GM11168 (cell line): ENCODE measurements around the gene ZC3H10.
"Not testable (repeated sequence)": the region's sequence is repeated elsewhere in the genome, so short reads cannot be mapped to it uniquely, and the experiment has no call there.

Experiments
- in situ Hi-C: fragments of 300-500 bp; cut with MboI; formaldehyde crosslinking; loops from one replicate; pipeline ENCODE4 v1.12.0; 2022; ENCODE audit warnings: low sequenced_read_pairs; ENCODE audit not compliant: unreplicated experiment

ZC3H10 gene

DNA sequence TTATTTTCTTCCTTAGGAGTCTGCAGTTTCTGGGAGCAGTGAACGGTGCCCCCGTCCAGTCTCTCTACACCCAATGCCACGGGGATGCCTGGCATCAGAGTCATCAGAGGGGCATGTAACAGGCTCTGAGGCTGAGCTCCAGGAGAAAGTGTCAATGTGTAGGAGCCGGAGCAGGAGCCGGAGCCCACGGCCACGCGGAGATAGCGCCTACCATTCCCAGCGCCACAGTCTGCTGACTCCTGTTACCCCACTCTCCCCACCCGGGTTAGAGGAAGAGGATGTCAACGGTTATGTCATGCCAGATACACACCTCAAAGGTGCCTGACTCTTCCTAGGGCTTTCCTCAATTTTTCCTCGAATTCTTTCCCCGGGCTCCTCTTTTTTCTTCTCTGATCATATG is 17.0 kb upstream of the ZC3H10 start:
- in situ Hi-C loops, result no loop called here

DNA sequence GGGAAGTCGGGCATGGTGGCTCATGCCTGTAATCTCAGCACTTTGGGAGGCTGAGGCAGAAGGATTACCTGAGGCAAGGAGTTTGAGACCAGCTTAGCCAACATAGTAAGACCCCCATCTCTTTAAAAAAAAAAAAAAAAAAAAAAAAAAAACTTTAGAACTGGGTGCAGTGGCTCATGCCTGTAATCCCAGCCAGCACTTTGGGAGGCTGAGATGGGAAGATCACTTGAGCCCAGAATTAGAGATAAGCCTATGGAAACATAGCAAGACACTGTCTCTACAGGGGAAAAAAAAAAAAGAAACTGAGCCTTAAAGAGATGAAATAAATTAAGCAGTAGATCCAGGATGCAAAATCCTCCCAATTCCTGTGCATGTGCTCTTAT is 15.4 kb upstream of the ZC3H10 start:
- in situ Hi-C loops, result no loop called here

DNA sequence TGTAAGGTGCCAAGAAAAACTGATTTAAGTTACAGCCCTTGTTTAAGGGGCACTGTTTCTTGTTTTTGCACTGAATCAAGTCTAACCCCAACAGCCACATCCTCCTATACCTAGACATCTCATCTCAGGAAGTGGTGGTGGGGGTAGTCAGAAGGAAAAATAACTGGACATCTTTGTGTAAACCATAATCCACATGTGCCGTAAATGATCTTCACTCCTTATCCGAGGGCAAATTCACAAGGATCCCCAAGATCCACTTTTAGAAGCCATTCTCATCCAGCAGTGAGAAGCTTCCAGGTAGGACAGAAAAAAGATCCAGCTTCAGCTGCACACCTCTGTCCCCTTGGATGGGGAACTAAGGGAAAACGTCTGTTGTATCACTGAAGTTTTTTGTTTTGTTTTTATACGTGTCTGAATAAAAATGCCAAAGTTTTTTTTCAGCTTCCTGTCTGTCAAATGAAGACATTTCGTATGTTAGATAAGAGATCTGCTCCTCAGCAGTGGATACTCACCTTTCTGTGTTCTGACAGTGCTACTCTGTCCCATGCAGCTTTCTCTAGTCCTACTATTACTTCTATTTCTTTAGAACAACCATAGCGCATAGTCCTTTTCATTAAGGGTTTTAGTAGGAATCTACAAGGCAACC is 14.9 kb upstream of the ZC3H10 start:
- in situ Hi-C loops, result no loop called here

DNA sequence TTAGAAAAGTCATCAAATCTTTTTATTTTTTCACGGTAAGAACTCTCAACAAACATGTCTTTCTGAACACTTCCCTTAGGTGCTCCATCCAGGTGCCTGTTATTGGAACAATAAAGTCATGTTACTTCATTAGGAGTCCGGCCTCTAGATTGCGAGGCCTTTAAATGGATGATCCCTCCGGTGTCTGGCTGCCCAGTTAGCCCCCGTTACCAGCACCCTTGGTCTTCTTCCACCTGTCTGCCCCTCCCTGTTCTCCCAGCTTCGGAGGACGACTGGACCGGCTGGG is 14.3 kb upstream of the ZC3H10 start:
- in situ Hi-C loops, result no loop called here

DNA sequence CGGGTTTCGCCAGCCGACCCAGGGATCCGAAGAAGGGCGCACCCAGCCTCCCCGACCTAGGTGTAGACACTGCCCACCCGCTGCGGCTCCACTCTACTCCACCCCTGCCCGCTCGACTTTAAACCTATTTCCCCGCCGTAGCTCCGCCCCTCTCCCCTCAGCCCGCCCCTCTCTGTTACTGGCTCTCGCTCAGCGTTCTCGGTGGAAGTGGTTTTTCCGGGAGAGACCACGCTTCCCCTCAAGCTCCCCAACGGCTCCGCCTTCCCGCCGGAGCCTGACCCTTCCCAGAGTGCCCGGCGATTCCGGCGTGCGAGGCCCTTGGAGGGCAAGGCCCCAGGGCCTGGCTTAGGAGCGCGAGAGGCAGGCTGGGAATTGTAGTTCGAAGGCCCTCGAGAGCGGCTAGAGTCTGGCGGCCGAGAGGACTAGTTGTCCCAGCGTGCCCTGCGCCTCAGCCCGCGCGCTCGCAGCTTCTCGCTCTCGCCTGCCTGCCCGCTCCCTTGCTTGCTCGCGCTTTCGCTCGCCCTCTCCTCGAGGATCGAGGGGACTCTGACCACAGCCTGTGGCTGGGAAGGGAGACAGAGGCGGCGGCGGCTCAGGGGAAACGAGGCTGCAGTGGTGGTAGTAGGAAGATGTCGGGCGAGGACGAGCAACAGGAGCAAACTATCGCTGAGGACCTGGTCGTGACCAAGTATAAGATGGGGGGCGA is 13.8 kb upstream of the ZC3H10 start, which contains the start of gene PA2G4:
Gene PA2G4, plus strand, starts transcription at position 451 of the 706 bp plus-strand sequence. Its CDS starts 179 bp downstream, at position 630.
- in situ Hi-C loops, result no loop called here

DNA sequence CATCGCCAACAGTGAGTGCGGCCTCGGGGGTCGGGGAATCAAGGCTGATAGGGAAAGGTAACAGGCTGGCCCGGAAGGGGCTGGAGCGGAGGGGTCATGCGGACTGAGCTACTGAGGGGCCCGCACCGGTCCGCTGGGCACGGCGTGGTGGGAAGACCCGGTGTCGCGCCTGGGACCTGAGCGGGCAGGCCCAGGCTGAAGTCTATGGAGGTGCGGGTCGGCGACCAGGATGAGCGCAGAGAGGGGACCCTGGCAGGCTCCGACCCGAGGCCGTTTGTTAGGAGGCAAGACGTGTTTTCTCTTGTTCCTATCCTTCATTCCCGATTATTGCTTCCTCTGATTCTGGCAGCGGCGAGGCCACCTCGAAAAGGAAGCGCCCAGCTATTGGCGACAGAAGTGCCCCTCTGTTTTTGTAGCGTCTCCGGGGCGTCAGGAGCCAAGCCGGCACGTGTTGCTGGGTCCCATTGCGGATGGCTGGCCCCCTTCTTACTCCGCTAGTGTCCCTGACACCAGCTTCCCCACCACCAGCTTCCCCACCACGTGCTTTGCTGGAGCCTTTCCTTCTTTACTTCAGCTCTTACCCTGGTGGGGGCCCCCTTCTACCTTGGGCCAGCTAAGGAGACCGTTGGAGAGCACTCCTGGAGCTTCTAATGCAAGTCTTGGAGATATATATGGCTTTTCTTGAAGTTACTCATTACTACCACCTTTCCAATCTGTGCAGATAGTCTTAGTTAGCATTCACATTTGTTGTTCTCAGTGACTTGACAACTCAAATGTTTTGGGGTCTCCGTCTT is 13.1 kb upstream of the ZC3H10 start:
- in situ Hi-C loops, result no loop called here

DNA sequence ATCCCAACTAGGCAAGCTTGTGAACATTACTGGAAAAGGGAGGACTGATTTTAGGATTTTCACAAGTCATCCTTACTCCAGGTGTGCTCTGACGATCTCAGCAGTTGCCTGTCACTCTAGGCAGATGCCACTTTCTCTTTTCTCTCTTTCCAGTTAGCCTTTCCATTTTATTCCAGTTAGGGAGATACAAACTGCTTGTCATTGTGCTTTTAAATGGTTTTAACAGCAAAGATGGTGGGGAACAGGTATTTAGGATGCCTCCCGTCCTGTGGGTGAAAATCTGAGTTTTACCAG is 12.5 kb upstream of the ZC3H10 start:
- in situ Hi-C loops, result no loop called here

DNA sequence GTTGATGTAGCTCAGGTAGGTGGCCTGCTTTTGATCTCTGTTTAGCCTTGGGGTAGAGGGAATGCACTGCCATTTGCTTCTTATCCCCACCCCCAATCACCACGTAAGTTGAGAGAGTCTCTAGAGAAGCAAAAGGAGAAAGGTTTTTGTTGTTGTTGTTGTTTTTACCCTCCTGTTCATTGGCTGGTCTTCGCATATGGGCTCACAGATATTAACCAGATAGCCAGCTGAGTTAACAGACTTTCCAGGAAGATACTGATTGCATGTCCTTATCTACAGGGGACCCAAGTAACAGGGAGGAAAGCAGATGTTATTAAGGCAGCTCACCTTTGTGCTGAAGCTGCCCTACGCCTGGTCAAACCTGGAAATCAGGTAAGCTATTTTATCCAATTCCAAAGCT is 10.8 kb upstream of the ZC3H10 start:
- in situ Hi-C loops, result no loop called here

DNA sequence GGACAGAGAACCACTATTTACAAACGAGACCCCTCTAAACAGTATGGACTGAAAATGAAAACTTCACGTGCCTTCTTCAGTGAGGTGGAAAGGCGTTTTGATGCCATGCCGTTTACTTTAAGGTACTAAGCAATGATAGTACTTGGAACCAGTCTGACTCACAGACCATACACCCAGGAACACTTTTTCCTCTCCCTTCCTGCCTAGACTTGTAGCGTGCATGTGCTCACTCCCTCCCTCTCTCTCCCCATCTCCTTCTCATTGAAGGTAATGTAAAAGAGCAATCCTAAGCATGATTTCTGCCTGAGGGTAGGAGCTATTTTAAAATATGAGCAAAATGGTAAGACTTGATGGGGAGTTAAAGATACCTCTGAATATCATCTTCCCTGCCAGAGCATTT is 7.5 kb upstream of the ZC3H10 start:
- in situ Hi-C loops, result no loop called here

DNA sequence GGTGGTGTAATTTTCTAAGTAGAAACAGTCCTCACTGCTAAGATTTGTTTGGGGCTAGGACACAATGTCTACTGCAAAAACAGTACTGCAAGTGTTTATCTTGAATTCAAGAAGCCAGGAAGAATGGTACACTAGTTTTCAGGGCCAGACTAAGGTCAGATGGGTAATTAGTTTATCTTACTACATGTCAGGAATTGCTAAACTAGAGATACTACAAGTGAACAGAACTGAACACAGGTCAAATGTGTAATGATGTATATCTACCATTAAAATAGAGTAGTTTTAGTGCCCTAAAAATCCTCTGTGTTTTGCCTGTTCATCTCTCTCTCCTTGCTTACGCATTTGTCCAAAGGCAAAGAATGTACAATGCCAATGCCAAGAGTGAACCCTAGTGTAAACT is 4.0 kb upstream of the ZC3H10 start:
- in situ Hi-C loops, result no loop called here

DNA sequence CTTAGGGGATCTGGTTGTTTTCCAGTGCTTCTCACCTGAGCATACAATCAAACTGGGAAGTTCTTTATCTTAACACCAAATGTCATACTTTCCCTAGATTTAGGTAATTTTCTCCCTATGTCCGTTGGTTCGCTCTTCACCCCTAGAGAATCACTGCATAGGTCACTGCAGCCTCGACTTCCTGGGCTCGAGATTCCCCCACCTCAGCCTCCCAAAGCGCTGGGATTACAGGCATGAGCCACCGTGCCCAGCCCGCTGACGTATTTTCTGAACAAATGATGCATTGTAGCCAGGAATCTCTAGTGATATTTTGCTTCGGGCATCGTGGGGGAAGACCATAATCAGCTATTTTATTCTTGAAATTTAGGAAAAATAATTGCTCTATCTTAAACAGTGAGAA is 2.7 kb upstream of the ZC3H10 start:
- in situ Hi-C loops, result no loop called here

DNA sequence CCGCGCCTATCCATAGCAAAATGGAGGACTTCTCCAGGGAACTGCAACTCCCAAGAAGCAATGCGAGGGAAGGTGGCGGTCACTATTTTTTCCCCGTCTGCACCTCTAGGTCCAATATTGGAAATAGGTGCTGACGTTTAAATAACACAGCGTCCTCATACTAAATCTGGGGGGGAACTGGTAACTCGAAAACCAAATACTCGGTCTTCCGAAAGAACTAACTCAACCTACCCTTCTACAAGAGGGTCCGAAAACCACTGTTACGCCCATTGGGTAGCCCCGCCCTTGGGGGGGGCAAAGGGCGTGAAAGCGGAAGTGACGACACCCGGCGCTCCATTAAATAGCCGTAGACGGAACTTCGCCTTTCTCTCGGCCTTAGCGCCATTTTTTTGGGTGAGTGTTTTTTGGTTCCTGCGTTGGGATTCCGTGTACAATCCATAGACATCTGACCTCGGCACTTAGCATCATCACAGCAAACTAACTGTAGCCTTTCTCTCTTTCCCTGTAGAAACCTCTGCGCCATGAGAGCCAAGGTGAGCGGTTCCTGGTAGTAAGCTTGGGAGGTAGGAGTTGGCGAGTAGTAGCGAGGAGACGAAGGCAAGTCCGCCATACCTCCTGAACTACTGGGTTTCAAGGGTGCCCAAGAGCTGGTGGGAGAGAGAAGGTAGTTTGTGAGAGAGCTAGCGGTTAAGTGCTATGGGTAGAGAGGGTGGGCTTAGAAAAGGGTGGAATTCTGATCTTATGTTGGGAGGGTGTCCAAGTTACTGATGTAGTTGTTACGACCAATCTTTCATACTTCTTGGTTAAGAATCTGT is 1.6 kb upstream of the ZC3H10 start, which contains the start of gene RPL41:
Gene RPL41, plus strand, starts transcription at position 367 of the 815 bp plus-strand sequence.
- in situ Hi-C loops, result no loop called here

DNA sequence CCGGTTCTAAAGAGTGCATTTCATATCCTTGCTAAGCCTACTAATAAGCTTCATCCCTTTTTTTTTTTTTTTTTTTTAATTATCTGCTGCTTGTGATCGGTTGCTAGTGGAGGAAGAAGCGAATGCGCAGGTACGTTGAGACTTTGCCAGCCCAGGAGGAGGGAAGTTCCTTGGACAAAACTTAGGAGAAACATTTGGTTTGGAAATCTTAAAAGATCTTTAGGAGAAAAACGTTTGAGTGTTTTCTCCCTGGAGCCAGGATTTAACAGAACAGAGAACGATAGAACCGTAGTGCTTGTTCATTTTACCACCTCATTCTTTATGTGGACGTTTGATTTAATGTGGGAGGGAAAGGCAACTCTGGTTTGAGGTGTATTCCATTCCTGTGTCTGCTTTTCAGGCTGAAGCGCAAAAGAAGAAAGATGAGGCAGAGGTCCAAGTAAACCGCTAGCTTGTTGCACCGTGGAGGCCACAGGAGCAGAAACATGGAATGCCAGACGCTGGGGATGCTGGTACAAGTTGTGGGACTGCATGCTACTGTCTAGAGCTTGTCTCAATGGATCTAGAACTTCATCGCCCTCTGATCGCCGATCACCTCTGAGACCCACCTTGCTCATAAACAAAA is 872 bp upstream of the ZC3H10 start:
- in situ Hi-C loops, result not testable (repeated sequence)

DNA sequence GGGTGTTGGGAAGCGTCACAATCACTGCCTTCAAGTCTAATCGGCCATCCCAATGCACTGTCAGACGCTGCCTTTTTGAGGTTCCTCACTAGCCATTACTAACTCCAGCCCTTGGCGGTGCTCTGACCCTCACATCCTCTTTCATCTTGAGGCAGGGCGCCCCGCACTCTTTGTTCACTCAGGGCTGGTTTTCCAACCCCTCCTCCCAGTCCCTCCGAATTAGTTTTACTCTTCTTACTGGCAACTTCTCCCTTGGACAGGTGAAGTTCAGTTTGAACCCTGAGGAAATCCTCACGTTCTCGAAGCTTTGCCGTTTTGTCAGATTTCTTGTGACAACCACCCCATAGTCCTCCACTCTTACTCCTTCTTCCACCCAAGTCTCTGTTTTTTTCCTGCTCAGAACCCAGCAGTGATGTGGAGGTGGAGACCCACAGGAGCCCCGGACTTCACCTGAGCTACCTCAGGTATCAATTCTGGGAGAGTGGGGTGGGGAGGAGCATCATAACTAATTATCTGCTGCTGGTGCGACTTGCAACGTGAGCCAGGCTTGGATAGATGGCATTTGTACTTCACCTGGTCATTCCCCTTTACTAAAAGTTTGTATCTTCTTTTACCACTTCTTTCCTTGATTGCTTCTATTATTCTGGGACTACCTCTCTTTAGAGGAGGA is 757 bp downstream of the ZC3H10 start:
- in situ Hi-C loops, result no loop called here

DNA sequence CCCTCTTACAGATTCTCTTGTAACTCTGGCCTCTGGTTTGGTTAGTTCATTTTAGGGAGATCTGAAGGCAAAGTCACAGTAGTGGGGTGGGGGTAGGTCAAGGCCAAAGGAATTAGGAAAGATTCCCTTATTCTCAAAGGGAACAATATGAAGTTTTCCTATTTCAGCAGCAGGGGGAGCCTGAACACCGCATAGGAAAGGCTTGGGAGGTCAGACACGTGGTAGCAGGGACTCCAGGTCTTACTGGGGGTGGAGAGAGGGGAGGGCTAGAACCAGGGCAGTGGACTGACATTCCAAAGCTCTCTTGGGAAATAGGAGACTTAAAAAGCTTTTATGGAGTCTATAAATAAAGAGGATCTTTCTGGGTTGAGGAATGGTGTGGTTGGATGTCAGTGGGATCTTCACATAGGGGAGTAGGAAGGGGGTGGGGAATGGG is 1.3 kb downstream of the ZC3H10 start:
- in situ Hi-C loops, result no loop called here

DNA sequence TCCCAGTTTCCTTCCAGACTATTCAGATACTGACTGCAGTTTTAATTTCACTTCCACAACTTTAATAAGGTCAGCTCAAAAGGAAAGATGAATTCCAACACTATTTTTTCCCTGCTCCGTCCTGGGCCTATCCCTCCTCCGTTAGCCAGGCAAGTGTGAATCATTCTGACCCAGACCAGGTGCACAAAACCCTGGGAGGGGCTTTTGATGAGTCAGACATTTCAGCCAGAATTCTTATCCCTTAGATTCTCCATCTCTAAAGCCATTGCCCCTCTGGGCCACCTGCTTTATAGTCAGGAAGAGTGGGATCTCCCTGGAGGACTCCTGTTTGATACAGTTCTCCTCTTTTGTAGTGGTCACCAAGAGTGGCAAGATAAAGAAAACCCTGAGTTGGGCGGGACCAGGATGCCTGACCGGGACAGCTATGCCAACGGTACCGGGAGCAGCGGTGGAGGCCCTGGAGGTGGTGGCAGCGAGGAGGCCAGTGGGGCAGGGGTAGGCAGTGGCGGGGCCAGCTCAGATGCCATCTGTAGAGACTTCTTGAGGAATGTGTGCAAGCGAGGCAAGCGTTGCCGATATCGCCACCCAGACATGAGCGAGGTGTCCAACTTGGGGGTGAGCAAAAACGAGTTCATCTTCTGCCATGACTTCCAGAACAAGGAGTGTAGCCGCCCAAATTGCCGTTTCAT is 2.2 kb downstream of the ZC3H10 start:
- in situ Hi-C loops, result loop anchor here (5.0 kb wide), 1 partner anchor 67 kb away; the partner anchor contains the start of gene SMARCC2

DNA sequence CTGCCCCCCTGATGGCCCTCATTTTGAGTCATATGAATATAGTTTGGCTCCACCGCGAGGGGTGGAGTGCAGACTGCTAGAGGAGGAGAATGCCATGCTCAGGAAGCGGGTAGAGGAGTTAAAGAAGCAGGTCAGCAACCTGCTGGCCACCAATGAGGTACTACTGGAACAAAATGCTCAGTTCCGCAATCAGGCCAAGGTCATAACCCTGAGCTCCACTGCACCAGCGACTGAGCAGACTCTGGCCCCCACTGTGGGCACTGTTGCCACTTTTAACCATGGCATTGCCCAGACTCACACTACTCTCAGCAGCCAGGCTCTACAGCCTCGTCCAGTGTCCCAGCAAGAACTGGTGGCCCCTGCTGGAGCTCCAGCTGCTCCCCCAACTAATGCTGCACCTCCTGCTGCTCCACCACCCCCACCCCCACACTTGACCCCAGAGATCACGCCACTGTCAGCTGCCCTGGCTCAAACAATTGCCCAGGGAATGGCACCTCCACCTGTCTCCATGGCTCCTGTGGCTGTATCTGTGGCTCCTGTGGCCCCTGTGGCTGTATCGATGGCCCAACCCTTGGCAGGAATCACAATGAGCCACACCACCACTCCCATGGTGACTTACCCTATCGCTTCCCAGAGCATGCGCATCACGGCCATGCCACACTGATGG is 3.3 kb downstream of the ZC3H10 start:
- in situ Hi-C loops, result loop anchor here (5.0 kb wide), 1 partner anchor 66 kb away; the partner anchor contains the start of gene SMARCC2

DNA sequence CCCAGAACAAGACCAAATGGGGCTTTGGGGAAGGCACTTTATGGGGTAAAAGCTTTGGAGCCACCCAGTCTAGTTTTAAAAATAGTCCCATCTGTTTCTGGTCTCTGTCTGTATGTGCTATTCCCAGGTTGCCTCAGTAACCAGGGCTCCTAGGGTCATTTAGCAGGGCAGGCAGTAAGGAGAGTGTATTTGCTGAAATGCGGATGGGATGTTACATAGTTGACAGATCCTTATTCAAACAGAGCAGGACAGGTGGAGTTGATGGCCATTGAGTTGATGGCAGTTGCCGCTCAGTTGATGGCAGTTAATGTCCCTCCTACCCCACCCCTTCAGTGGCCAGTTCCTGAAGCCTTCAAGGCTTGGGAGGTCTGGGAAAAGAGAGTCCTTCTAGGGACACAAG is 4.6 kb downstream of the ZC3H10 start:
- in situ Hi-C loops, result loop anchor here (5.0 kb wide), 1 partner anchor 65 kb away; the partner anchor contains the start of gene SMARCC2
